Osteoblast (primary cell): Measurements from ENCODE around the gene NEDD1. TPM values are rescaled to one million over a fixed set of nuclear protein-coding genes. Genes with fewer than 3 reads are reported as not detected.

Experiments
- DNase-seq: peaks from one replicate; pipeline ENCODE4 v3.0.0; 2011; ENCODE audit warnings: low spot score, mixed read lengths; ENCODE audit not compliant: insufficient read length; ENCODE audit errors: missing footprints
- H2AFZ ChIP-seq: 2 replicates; pipeline ENCODE4 v1.6.0; 2011; ENCODE audit warnings: mild to moderate bottlenecking, low read length
- H3K27ac ChIP-seq: 2 replicates; pipeline ENCODE4 v1.5.1; 2011; ENCODE audit warnings: mild to moderate bottlenecking, low read depth, low read length, moderate library complexity
- H3K27me3 ChIP-seq: 2 replicates; pipeline ENCODE4 v1.6.0; 2012; ENCODE audit warnings: mild to moderate bottlenecking, control low read depth, inconsistent platforms, low read length, moderate library complexity; ENCODE audit not compliant: insufficient read depth
- H3K36me3 ChIP-seq: 2 replicates; pipeline ENCODE4 v1.5.1; 2011; ENCODE audit warnings: mild to moderate bottlenecking, low read length, control low read depth, moderate library complexity; ENCODE audit not compliant: insufficient read depth
- H3K4me1 ChIP-seq: 2 replicates; pipeline ENCODE4 v1.5.1; 2011; ENCODE audit warnings: mild to moderate bottlenecking, low read length, control low read depth, moderate library complexity; ENCODE audit not compliant: insufficient read depth
- H3K4me2 ChIP-seq: 2 replicates; pipeline ENCODE4 v1.6.0; 2011; ENCODE audit warnings: mild to moderate bottlenecking, low read length; ENCODE audit not compliant: insufficient read depth
- H3K4me3 ChIP-seq: fragments of 200-600 bp; sonication (generic); 3 replicates; pipeline ENCODE4 v1.5.1; 2012; ENCODE audit warnings: mild to moderate bottlenecking, low read length, inconsistent platforms; ENCODE audit not compliant: insufficient read depth
- H3K79me2 ChIP-seq: 2 replicates; pipeline ENCODE4 v1.6.0; 2012; ENCODE audit warnings: mild to moderate bottlenecking, low read length, control low read depth, inconsistent platforms; ENCODE audit not compliant: insufficient read depth
- H3K9me3 ChIP-seq: 2 replicates; pipeline ENCODE4 v1.5.1; 2011; ENCODE audit warnings: low read depth, low read length, control low read depth
- H4K20me1 ChIP-seq: 2 replicates; pipeline ENCODE4 v1.6.0; 2012; ENCODE audit warnings: mild to moderate bottlenecking, low read length, control low read depth; ENCODE audit not compliant: insufficient read depth
- CTCF ChIP-seq: IDR thresholded peaks from 2 replicates; pipeline ENCODE4 v1.5.1; 2011; ENCODE audit warnings: mild to moderate bottlenecking, low read depth, low read length, moderate library complexity; ENCODE audit errors: extremely low read depth
- total RNA-seq: library from RNA; depleted of rRNA; stranded (reverse); fragments of >200 nt; gene quantifications from 2 replicates; pipeline ENCODE4 v1.2.3, GENCODE V29; 2012

NEDD1 gene
- total RNA-seq, 1 donor, result 33.3 TPM

GRCh38 chr12:96912943-96913342, 5.9 kb downstream of the NEDD1 start:
- no peak overlapping the region for H3K4me3 ChIP-seq
- peaks cover 12% of the 10 kb centered on the region for H3K4me1 ChIP-seq
- H2AFZ ChIP-seq, result no peak overlapping the region
- no peak for DNase-seq
- H3K79me2 ChIP-seq, result peaks cover 57% of the 10 kb centered on the region
- no peak overlapping the region for H3K4me2 ChIP-seq
- H3K9me3 ChIP-seq, result no peaks in the 10 kb centered on the region
- no peaks in the 10 kb centered on the region for H3K36me3 ChIP-seq
- no peak for TF ChIP-seq CTCF
- no peak overlapping the region for H3K27ac ChIP-seq
- no peaks in the 10 kb centered on the region for H4K20me1 ChIP-seq
- no peaks in the 10 kb centered on the region for H3K27me3 ChIP-seq

DNA sequence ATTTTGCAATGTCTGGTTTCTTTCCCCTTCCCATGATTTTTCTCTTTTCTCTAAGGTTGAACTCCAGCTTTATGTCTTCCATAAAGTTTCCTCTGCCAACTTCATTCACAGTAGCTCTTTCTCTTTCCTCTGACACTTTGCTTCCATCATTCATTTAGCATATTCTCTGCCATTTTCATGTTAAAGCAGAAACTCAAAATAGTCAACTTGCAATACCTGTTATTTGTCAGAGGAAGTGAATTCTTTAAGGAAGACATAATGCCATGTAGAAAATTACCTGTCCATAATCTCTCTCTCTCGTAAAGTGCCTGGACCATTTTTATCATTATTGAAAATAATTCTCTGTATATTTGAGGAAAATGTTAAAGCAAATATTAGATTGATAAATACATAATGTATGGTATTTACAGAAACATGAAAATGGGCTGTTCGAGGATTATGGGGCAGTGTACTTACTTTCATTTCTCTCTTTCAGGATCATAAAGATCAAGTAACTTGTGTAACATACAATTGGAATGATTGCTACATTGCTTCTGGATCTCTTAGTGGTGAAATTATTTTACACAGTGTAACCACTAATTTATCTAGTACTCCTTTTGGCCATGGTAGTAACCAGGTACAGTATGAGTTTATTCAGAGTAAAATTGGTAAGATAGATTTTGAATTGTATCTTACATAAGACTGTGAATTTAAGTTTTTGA, 12.6 kb downstream of the NEDD1 start:
- Histone ChIP-seq H3K9me3 (no peaks in the 10 kb centered on the region), H3K4me2 (no peak overlapping the region), H3K4me3 (no peak overlapping the region), H3K36me3 (no peaks in the 10 kb centered on the region), H4K20me1 (no peaks in the 10 kb centered on the region), H3K4me1 (no peaks in the 10 kb centered on the region), H3K79me2 (peaks cover 32% of the 10 kb centered on the region), H3K27me3 (no peaks in the 10 kb centered on the region), H2AFZ (peak overlapping the region; percentile 23), H3K27ac (no peak overlapping the region)
- no peak for DNase-seq
- no peak for TF ChIP-seq CTCF

DNA sequence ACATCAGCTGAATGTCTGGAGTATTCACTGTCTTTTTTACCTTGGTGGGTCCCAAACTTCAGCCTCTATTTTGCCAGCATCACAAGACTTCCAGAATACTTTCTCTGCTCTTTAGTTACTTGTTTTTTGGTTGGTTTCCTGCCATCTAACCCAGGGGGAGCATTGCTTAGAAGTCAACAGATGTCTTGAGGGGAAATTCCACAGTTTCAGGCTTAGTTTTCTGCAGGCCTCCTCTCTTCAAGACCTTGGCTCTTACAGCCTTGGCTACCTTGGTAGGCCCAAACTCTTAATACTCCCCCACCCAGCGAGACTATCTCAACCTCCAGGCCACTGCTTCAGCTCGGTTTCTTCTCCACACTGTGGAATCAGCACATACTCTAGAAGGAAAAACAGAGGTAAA, 41.7 kb downstream of the NEDD1 start:
- Histone ChIP-seq H3K27me3 (no peaks in the 10 kb centered on the region), H3K4me2 (no peak overlapping the region), H3K4me1 (no peaks in the 10 kb centered on the region), H3K36me3 (peaks cover 16% of the 10 kb centered on the region), H3K27ac (no peak overlapping the region), H2AFZ (no peak overlapping the region), H3K9me3 (no peaks in the 10 kb centered on the region), H4K20me1 (no peaks in the 10 kb centered on the region), H3K4me3 (no peak overlapping the region), H3K79me2 (no peaks in the 10 kb centered on the region)
- DNase-seq, result no peak
- TF ChIP-seq CTCF, result no peak

DNA sequence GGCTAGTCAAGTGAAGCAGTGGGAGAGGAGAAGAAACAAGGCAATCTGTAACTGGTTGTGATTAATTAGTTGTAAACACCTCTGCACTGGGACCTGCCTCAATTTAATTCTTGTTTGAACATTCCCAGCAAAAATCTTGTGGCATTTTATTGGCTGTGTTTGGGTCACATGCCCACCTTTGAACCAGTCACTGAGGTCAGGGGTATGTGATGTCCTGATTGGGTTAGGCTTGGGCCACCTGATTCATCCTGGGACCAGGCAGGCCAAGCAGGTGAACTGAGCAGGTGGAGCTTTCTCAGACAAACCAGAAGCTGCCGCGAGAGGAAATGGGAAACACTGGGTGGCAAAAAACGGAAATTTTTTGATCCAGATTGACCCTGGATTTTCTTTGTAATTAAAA, 72.5 kb downstream of the NEDD1 start:
- no peaks in the 10 kb centered on the region for H3K9me3 ChIP-seq
- H3K27me3 ChIP-seq, result no peaks in the 10 kb centered on the region
- no peak overlapping the region for H3K4me3 ChIP-seq
- H3K36me3 ChIP-seq, result no peaks in the 10 kb centered on the region
- no peak for TF ChIP-seq CTCF
- no peak overlapping the region for H3K4me2 ChIP-seq
- no peaks in the 10 kb centered on the region for H4K20me1 ChIP-seq
- no peak overlapping the region for H3K27ac ChIP-seq
- peaks cover 15% of the 10 kb centered on the region for H3K4me1 ChIP-seq
- no peaks in the 10 kb centered on the region for H3K79me2 ChIP-seq
- H2AFZ ChIP-seq, result no peak overlapping the region
- peak; percentile 65 for DNase-seq
